Measurements from ENCODE around the gene SLC1A3. TPM values are rescaled to one million over a fixed set of nuclear protein-coding genes. Genes with fewer than 3 reads are reported as not detected.

The SLC1A3 gene
- total and polyA plus RNA-seq, 8 donors: 0.76 to 29.7 (median 3.1) TPM

GRCh38 chr5:36610621-36611020 lies 4.2 kb downstream of the SLC1A3 start:
- Histone ChIP-seq H3K36me3 (no peaks in the 10 kb centered on the region), H3K9me3 (no peaks in the 10 kb centered on the region), H3K27me3 (no peaks in the 10 kb centered on the region), H3K27ac (no peak overlapping the region), H3K4me3 (no peak overlapping the region), H3K4me1 (peaks cover 0 to 22% (median 10%) of the 10 kb centered on the region in 4 donors)
- 85 to 100% (median 89%) methylated on average over 1 of the region's 1 CpG for WGBS, 5 donors
- intact Hi-C loops (cut with DNase I; ENCODE audit: low total_unique reads): no loop called here
- TF ChIP-seq CTCF (IDR thresholded peaks at IDR 0.05) (no peak), POLR2A (IDR thresholded peaks at IDR 0.05) (no peak), EP300 (IDR thresholded peaks at IDR 0.05) (no peak), POLR2AphosphoS5 (IDR thresholded peaks at IDR 0.05) (no peak)
- no peak for DNase-seq

- TF ChIP-seq POLR2A (IDR thresholded peaks at IDR 0.05) (no peak), EP300 (IDR thresholded peaks at IDR 0.05) (no peak), POLR2AphosphoS5 (IDR thresholded peaks at IDR 0.05) (no peak)
- 86 to 96% (median 94%) methylated on average over 9 of the region's 9 CpGs for WGBS, 5 donors
- intact Hi-C loops (cut with DNase I; ENCODE audit: low total_unique reads): no loop called here
- peaks cover 0 to 17% (median 6%) of the 10 kb centered on the region in 4 donors for H3K4me1 ChIP-seq
- H3K4me3 ChIP-seq: no peak overlapping the region
- H3K27ac ChIP-seq: no peak overlapping the region
- no peaks in the 10 kb centered on the region for H3K36me3 ChIP-seq
- H3K9me3 ChIP-seq: no peaks in the 10 kb centered on the region
- no peaks in the 10 kb centered on the region for H3K27me3 ChIP-seq
- DNase-seq: no peak
Measured at GRCh38 chr5:36611520-36612274, 5.3 kb downstream of the SLC1A3 start.

DNA sequence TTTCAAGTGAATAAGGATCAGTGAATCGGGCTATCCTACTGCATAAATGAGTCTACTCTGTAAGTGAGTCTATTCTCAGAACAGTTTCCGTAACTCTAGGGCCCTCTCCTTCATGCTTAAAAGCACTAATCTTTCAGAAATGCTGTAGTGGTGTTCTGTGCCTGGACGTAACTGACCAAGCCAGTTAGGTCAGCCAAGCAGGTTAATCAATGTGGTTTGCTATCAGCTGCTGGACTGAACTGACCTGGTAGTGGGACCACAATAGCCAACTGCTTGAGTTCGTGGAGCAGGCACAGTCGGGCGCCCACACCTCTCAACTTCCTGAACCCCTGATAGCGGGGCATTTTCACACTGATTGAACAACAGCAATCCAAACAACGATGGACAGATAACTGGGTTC lies 6.8 kb downstream of the SLC1A3 start:
- no peaks in the 10 kb centered on the region for H3K9me3 ChIP-seq
- peak; percentile 27 to 45 for DNase-seq
- no peak overlapping the region for H3K4me3 ChIP-seq
- H3K27me3 ChIP-seq: no peaks in the 10 kb centered on the region
- intact Hi-C loops (cut with DNase I; ENCODE audit: low total_unique reads): no loop called here
- peaks cover 0 to 8% (median 0%) of the 10 kb centered on the region in 4 donors for H3K4me1 ChIP-seq
- no peak overlapping the region for H3K27ac ChIP-seq
- H3K36me3 ChIP-seq: no peaks in the 10 kb centered on the region
- WGBS, 5 donors: 34 to 60% (median 39%) methylated on average over 8 of the region's 8 CpGs
- TF ChIP-seq EP300 (IDR thresholded peaks at IDR 0.05): no peak
- TF ChIP-seq POLR2A (IDR thresholded peaks at IDR 0.05): no peak
- no peak for TF ChIP-seq CTCF (IDR thresholded peaks at IDR 0.05)
- TF ChIP-seq POLR2AphosphoS5 (IDR thresholded peaks at IDR 0.05): no peak

GRCh38 chr5:36613771-36614656 lies 7.6 kb downstream of the SLC1A3 start:
- 65 to 74% (median 71%) methylated on average over 7 of the region's 7 CpGs for WGBS, 5 donors
- Histone ChIP-seq H3K9me3 (no peaks in the 10 kb centered on the region), H3K4me1 (peaks cover 0 to 8% (median 0%) of the 10 kb centered on the region in 4 donors), H3K27ac (no peak overlapping the region), H3K27me3 (no peaks in the 10 kb centered on the region), H3K4me3 (no peak overlapping the region), H3K36me3 (no peaks in the 10 kb centered on the region)
- TF ChIP-seq POLR2A (IDR thresholded peaks at IDR 0.05): no peak
- no peak for TF ChIP-seq POLR2AphosphoS5 (IDR thresholded peaks at IDR 0.05)
- no peak for TF ChIP-seq EP300 (IDR thresholded peaks at IDR 0.05)
- intact Hi-C loops (cut with DNase I; ENCODE audit: low total_unique reads): no loop called here
- no peak for DNase-seq

DNA sequence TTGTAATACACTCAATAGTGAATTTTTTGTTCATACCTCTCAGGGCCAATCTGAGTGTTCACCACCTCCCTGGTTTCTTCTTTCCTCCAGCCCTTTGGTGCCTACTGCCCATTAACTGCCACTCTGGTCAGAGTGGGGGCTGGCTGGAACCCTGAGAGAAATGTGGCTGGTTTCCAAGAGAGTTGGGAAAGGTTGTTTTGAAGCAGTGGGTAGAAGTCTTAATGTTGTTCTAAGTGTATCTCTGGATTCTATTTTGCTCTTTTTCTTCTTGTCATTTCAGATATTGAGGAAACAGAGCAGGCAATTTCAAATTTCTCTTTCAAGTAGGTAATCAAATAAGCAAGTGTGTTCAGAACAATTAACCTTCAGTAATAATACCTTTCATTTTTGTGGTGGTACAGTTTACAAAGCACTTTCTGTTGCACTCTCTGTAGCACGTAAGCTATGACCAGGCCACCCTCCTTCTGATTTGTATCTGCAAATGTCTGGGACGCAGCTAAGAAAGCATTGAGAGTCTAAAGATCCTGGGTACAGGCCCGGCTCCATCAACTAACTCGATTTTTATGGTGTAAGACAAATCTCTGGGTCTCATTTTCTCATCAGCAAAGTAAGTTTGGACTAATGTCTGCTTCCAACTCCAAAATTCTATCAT lies 8.4 kb downstream of the SLC1A3 start:
- no peak for DNase-seq
- Histone ChIP-seq H3K4me1 (peaks cover 0 to 8% (median 0%) of the 10 kb centered on the region in 4 donors), H3K9me3 (no peaks in the 10 kb centered on the region), H3K36me3 (no peaks in the 10 kb centered on the region), H3K27ac (no peak overlapping the region), H3K27me3 (no peaks in the 10 kb centered on the region), H3K4me3 (no peak overlapping the region)
- 74 to 91% (median 85%) methylated on average over 4 of the region's 4 CpGs for WGBS, 5 donors
- intact Hi-C loops (cut with DNase I; ENCODE audit: low total_unique reads): no loop called here
- TF ChIP-seq POLR2A (IDR thresholded peaks at IDR 0.05): no peak
- no peak for TF ChIP-seq CTCF (IDR thresholded peaks at IDR 0.05)
- TF ChIP-seq POLR2AphosphoS5 (IDR thresholded peaks at IDR 0.05): no peak
- no peak for TF ChIP-seq EP300 (IDR thresholded peaks at IDR 0.05)

Measured in stomach (tissue), 9 donors.